Erythroblast (primary cell): ENCODE results near the gene KCNB1.

ENCODE experiments used
- GATA1 ChIP-seq: IDR thresholded peaks from 2 replicates; pipeline ENCODE4 v1.6.1; 2011; ENCODE audit warnings: low read depth, mild to moderate bottlenecking, control low read depth, low read length, moderate library complexity
- POLR2A ChIP-seq: IDR thresholded peaks from 2 replicates; pipeline ENCODE4 v1.6.1; 2011; ENCODE audit warnings: mild to moderate bottlenecking, low read length

DNA sequence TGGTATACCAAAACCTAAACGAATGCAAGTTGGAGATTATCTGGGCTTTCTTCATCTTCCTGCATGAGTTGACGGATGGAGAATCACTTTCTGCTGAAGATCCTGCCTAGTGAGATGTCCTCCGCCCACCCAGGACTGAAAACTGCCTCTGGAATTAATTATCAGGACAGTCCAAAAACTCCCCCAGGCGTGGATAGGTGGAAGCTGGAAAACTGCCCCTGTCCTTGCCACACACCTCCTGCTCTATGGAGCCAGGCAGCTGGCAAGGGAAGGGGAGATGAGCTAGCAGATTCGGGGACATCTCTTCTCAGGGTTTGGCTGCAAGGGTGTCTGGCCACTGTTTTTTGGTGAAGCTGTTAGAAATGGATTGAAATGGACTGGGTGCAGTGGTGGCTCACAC is 115.4 kb downstream of the KCNB1 start:
- TF ChIP-seq POLR2A = no peak
- no peak for TF ChIP-seq GATA1
